ENCODE measurements around the gene PDE4D. TPM values are rescaled to one million over a fixed set of nuclear protein-coding genes. Genes with fewer than 3 reads are reported as not detected.
A peak's percentile ranks its signal among the peaks of the same experiment; 100 is the strongest.

The PDE4D gene
- total RNA-seq, 1 donor from 2014 or later, result 85.8 TPM

DNA sequence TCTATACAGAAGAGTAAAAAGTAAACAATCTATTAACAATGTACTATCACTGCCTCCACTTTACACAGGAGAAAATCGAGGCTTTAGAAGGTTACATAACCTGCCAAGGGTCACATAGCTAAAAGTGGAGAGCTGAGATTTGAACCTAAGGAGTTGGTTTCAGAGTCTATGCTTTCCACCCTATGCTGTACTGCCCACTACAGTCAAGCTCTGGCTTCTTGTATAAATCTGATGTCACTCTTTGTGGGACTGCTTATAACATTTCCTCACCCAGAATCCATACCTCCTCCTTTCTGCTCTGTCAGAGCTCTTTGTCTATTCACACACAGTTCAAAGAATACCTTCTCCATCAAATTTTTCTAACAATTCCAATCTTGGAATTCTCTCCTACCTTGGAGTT, 807.5 kb downstream of the PDE4D start:
- Histone ChIP-seq H3K4me1 (no peaks in the 10 kb centered on the region), H3K27ac (no peak overlapping the region), H3K36me3 (no peaks in the 10 kb centered on the region), H3K9me3 (no peaks in the 10 kb centered on the region), H3K27me3 (no peaks in the 10 kb centered on the region), H3K4me3 (no peak overlapping the region)
- TF ChIP-seq, protein P1, sequence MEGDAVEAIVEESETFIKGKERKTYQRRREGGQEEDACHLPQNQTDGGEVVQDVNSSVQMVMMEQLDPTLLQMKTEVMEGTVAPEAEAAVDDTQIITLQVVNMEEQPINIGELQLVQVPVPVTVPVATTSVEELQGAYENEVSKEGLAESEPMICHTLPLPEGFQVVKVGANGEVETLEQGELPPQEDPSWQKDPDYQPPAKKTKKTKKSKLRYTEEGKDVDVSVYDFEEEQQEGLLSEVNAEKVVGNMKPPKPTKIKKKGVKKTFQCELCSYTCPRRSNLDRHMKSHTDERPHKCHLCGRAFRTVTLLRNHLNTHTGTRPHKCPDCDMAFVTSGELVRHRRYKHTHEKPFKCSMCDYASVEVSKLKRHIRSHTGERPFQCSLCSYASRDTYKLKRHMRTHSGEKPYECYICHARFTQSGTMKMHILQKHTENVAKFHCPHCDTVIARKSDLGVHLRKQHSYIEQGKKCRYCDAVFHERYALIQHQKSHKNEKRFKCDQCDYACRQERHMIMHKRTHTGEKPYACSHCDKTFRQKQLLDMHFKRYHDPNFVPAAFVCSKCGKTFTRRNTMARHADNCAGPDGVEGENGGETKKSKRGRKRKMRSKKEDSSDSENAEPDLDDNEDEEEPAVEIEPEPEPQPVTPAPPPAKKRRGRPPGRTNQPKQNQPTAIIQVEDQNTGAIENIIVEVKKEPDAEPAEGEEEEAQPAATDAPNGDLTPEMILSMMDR (IDR thresholded peaks at IDR 0.05), result no peak
- intact Hi-C loops (cut with DNase I), result no loop called here
- ATAC-seq (no peak), DNase-seq (no peak)

GRCh38 chr5:59081693-59082092, 811.8 kb downstream of the PDE4D start:
- no peaks in the 10 kb centered on the region for H3K36me3 ChIP-seq
- DNase-seq (no peak), ATAC-seq (no peak)
- TF ChIP-seq, protein P1 (IDR thresholded peaks at IDR 0.05), result no peak
- H3K27me3 ChIP-seq, result no peaks in the 10 kb centered on the region
- no peak overlapping the region for H3K4me3 ChIP-seq
- H3K27ac ChIP-seq, result no peak overlapping the region
- no peaks in the 10 kb centered on the region for H3K4me1 ChIP-seq
- H3K9me3 ChIP-seq, result no peaks in the 10 kb centered on the region
- intact Hi-C loops (cut with DNase I), result no loop called here

GRCh38 chr5:59079622-59080620, 813.6 kb downstream of the PDE4D start:
- no peak overlapping the region for H3K27ac ChIP-seq
- no peaks in the 10 kb centered on the region for H3K4me1 ChIP-seq
- peak; percentile 37 for ATAC-seq
- no peak for DNase-seq
- TF ChIP-seq, protein P1 (IDR thresholded peaks at IDR 0.05), result no peak
- intact Hi-C loops (cut with DNase I), result no loop called here
- H3K4me3 ChIP-seq, result no peak overlapping the region
- H3K36me3 ChIP-seq, result no peaks in the 10 kb centered on the region
- H3K9me3 ChIP-seq, result no peaks in the 10 kb centered on the region
- H3K27me3 ChIP-seq, result no peaks in the 10 kb centered on the region

GRCh38 chr5:59071755-59072549, 821.6 kb downstream of the PDE4D start:
- Histone ChIP-seq H3K36me3 (no peaks in the 10 kb centered on the region), H3K27me3 (no peaks in the 10 kb centered on the region), H3K4me3 (no peak overlapping the region), H3K4me1 (no peaks in the 10 kb centered on the region), H3K9me3 (no peaks in the 10 kb centered on the region), H3K27ac (no peak overlapping the region)
- ATAC-seq (no peak), DNase-seq (no peak)
- intact Hi-C loops (cut with DNase I), result no loop called here
- TF ChIP-seq, protein P1 (IDR thresholded peaks at IDR 0.05), result no peak

- intact Hi-C loops (cut with DNase I), result no loop called here
- H3K27me3 ChIP-seq, result no peaks in the 10 kb centered on the region
- no peak overlapping the region for H3K27ac ChIP-seq
- no peaks in the 10 kb centered on the region for H3K4me1 ChIP-seq
- no peak overlapping the region for H3K4me3 ChIP-seq
- H3K9me3 ChIP-seq, result no peaks in the 10 kb centered on the region
- ATAC-seq, result no peak
- TF ChIP-seq, protein P1 (IDR thresholded peaks at IDR 0.05), result no peak
- DNase-seq, result no peak
- no peaks in the 10 kb centered on the region for H3K36me3 ChIP-seq
These were observed 824.0 kb downstream of the PDE4D start for GRCh38 chr5:59069438-59070079.

Data from upper lobe of right lung (tissue), 1 donor.